Upper lobe of left lung (tissue), 4 donors: Measurements from ENCODE around the gene ORC2.

Source experiments
- CTCF ChIP-seq, 6 experiments: fragments of 450-650 bp in 4 of 6; fragments of 200-600 bp in 2 of 6; sonication (generic) in 2 of 6; IDR thresholded peaks; one replicate each; pipeline ENCODE4 v1.5.1; 2016 to 2019; ENCODE audit warnings: antibody characterized with exemption in 6 of 6
- EP300 ChIP-seq, 4 donors: sonication (generic); formaldehyde crosslinking; IDR thresholded peaks; one replicate each; pipeline ENCODE4 v1.5.1; 2017; ENCODE audit warnings: antibody characterized with exemption in 4 of 4, control low read depth in 2 of 4
- POLR2AphosphoS5 ChIP-seq, 2 donors: sonication (generic); formaldehyde crosslinking; IDR thresholded peaks; one replicate each; pipeline ENCODE4 v1.5.1; 2017; ENCODE audit warnings: antibody characterized with exemption in 2 of 2

DNA sequence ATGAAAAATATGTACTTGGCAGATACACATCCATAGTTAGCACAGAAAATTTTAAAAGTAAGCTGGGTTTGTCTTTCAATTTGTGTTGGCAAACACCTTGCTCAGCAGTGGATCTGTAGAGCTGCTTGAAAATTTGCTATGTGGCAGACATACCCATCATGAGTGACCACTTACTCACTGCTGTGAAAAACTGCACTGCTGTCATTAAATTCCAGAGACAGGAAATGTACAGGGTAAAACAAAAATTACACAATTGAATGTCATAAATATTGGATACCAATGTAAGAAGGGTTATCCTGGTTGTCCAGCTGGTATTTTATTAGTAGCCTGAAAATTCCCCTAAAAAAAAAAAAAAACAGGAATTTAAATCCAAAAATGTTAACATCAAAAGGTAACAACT is 49.8 kb downstream of the ORC2 start:
- no peak for TF ChIP-seq CTCF (IDR thresholded peaks at IDR 0.05)
- TF ChIP-seq POLR2AphosphoS5 (IDR thresholded peaks at IDR 0.05) = no peak
- TF ChIP-seq EP300 (IDR thresholded peaks at IDR 0.05) = no peak
